GM12892 (cell line): ENCODE data around the gene HSPA12A.

Experiments used
- POLR2A ChIP-seq: IDR thresholded peaks from 2 replicates; pipeline ENCODE4 v1.6.1; 2011; ENCODE audit warnings: low read depth, low read length, control low read depth
- POLR2AphosphoS5 ChIP-seq: IDR thresholded peaks from 2 replicates; pipeline ENCODE4 v1.6.1; 2011; ENCODE audit warnings: low read depth, low read length, control low read depth

DNA sequence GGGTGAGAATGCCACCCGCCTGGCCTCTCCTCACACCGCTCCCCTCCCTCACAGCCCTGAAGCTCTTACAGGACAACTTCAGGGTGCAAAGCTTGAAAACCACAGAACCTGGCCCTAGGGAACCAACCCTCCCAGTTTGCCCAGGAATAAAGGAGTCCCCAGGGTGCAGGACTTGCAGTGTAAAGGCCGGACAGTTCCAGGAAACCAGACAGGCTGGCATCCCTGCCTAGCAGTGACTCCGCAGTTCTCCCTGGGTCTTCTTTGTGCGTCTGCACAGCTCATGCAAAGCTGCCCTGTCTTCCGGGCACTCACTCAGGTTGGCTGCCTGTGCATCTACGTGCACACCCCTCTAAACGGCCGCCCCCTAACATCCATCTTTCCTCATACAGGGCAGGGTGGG, 36.1 kb downstream of the HSPA12A start:
- TF ChIP-seq POLR2AphosphoS5 (no peak), POLR2A (no peak)
